ENCODE results near the gene SPAG8.

SPAG8 gene

DNA sequence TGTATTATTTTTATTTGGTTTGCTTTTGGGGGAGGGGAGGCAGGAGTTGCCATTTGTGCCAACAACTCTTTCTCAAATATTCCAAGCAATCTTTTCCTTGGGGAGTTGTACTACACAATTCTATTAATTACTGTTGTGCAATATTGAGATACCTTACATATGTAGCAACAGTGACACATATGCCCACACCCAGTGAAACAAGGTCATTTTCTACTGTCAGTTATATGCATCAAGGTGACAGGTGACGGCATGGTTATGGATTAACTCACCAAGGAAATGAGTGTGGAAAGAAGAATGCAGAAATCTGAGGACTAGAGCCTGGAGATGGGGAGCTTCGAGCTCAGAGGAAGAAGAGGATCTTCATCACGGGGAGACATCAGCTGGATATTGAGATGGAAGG, 40.1 kb downstream of the SPAG8 start:
- TF ChIP-seq JUND (IDR thresholded peaks at IDR 0.05; ENCODE audit: low read depth): no peak
- DNase-seq (ENCODE audit: low read depth in 1 of 2, low spot score in 1 of 2): no peak

DNA sequence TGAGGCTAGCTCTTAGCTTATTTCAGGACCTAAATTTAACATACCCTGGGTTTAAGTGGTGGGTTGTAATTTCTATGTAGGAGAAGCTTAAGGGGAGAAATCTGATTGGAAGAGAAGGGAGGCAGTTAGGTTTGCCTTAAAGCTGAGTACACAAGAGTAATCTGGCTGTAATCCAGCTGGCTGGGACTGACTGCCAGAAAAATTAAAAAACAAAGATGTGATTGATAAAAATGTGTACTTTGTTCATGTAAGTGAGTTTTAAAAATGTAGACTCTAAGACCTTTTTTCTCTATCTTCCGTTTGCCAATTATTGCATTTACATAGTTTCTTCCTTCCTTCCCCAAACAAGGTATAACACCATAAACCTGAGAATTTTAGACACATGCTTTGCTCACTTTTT, 40.5 kb downstream of the SPAG8 start:
- no peak for TF ChIP-seq JUND (IDR thresholded peaks at IDR 0.05; ENCODE audit: low read depth)
- in situ Hi-C loops (cut with HindIII; ENCODE audit: low pct_unique_long_range_greater_than_20kb, low sequenced_read_pairs): no loop called here
- peak; percentile 26 to 82 for DNase-seq (ENCODE audit: low read depth in 1 of 2, low spot score in 1 of 2)

More for the DNA sequence above, 40.1 kb downstream of the SPAG8 start:
- in situ Hi-C loops (cut with HindIII; ENCODE audit: low pct_unique_long_range_greater_than_20kb, low sequenced_read_pairs): no loop called here

DNA sequence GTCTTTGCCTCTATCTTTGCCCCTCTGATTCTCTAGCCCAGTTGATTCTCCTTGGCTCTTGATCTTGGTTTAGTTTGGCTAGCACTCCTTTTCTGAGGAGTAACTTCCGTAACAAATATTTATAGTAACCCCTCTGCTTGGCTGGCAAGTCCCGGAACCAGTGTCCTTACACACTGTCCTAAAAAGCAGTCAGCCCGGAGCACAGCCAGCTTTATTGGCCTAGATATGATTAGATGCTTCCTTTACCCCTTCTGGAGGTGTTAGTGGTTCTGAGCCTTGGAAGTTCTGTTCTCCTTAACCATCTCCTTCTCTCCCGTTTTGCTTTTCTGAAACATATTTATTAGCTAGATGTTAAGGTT, 41.0 kb downstream of the SPAG8 start:
- DNase-seq (ENCODE audit: low read depth in 1 of 2, low spot score in 1 of 2): no peak
- no peak for TF ChIP-seq JUND (IDR thresholded peaks at IDR 0.05; ENCODE audit: low read depth)
- in situ Hi-C loops (cut with HindIII; ENCODE audit: low pct_unique_long_range_greater_than_20kb, low sequenced_read_pairs): no loop called here

- no peak for DNase-seq (ENCODE audit: low read depth in 1 of 2, low spot score in 1 of 2)
- in situ Hi-C loops (cut with HindIII; ENCODE audit: low pct_unique_long_range_greater_than_20kb, low sequenced_read_pairs): no loop called here
- no peak for TF ChIP-seq JUND (IDR thresholded peaks at IDR 0.05; ENCODE audit: low read depth)
Measured at GRCh38 chr9:35769763-35770162, 42.3 kb downstream of the SPAG8 start.

- TF ChIP-seq JUND (IDR thresholded peaks at IDR 0.05; ENCODE audit: low read depth): no peak
- in situ Hi-C loops (cut with HindIII; ENCODE audit: low pct_unique_long_range_greater_than_20kb, low sequenced_read_pairs): no loop called here
- no peak for DNase-seq (ENCODE audit: low read depth in 1 of 2, low spot score in 1 of 2)
Measured at GRCh38 chr9:35767458-35767857, 44.6 kb downstream of the SPAG8 start.

- DNase-seq (ENCODE audit: low read depth in 1 of 2, low spot score in 1 of 2): no peak
- no peak for TF ChIP-seq JUND (IDR thresholded peaks at IDR 0.05; ENCODE audit: low read depth)
- in situ Hi-C loops (cut with HindIII; ENCODE audit: low pct_unique_long_range_greater_than_20kb, low sequenced_read_pairs): no loop called here
Measured at GRCh38 chr9:35766997-35767396, 45.1 kb downstream of the SPAG8 start.

GRCh38 chr9:35763803-35764202, 48.3 kb downstream of the SPAG8 start:
- TF ChIP-seq JUND (IDR thresholded peaks at IDR 0.05; ENCODE audit: low read depth): no peak
- in situ Hi-C loops (cut with HindIII; ENCODE audit: low pct_unique_long_range_greater_than_20kb, low sequenced_read_pairs): no loop called here
- DNase-seq (ENCODE audit: low read depth in 1 of 2, low spot score in 1 of 2): no peak

DNA sequence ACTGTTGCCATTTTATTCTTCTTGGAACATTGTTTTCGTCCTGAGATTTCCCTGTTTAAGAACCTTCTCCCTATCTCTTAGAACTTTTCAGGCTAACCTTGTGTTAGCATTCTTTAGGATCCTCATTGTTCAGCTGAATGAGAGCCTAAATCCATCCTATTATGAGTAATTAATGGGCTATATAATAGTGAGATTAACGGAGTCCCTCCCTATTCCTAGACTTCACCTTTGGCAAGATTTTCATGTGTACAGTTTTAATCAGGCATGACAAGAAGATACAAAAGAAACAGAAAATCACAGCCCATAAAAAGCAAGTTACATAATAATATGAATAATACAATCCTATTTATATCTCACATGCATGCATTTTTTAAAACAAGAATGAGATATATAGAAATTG, 48.9 kb downstream of the SPAG8 start:
- in situ Hi-C loops (cut with HindIII; ENCODE audit: low pct_unique_long_range_greater_than_20kb, low sequenced_read_pairs): no loop called here
- DNase-seq (ENCODE audit: low read depth in 1 of 2, low spot score in 1 of 2): no peak
- TF ChIP-seq JUND (IDR thresholded peaks at IDR 0.05; ENCODE audit: low read depth): no peak

GRCh38 chr9:35760651-35761050, 51.4 kb downstream of the SPAG8 start:
- peak in 1 of 2 experiments; percentile 44 for DNase-seq (ENCODE audit: low read depth in 1 of 2, low spot score in 1 of 2)
- in situ Hi-C loops (cut with HindIII; ENCODE audit: low pct_unique_long_range_greater_than_20kb, low sequenced_read_pairs): no loop called here
- TF ChIP-seq JUND (IDR thresholded peaks at IDR 0.05; ENCODE audit: low read depth): no peak

DNA sequence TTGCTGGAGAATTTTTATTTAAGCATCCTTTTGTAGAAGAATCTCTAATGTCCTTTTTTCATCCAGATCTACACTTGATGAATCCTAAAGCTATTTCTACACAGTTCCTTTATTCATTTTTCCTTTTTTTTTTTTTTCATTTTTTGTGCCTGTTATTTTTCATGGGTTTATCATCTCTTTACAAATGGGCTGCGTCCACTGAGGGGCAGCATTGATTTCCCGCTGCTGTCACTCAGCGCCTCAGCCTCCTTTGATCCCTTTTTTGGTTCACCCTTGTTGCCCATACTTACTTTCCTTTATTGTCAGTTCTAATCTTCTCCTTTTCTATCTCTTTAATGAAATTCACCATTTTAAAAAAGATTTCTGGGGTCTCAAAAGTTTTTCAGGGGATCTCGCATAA, 52.3 kb downstream of the SPAG8 start:
- no peak for TF ChIP-seq JUND (IDR thresholded peaks at IDR 0.05; ENCODE audit: low read depth)
- in situ Hi-C loops (cut with HindIII; ENCODE audit: low pct_unique_long_range_greater_than_20kb, low sequenced_read_pairs): no loop called here
- DNase-seq (ENCODE audit: low read depth in 1 of 2, low spot score in 1 of 2): no peak

Measured in T47D (cell line).